NCI-H187 treated with DMSO at 0.1 percent for 48 hours (cell line): ENCODE results near the gene ZNF800.

Experiments used
- DNase-seq: peaks from one replicate; lab custom pipeline; 2025; lab: John Stamatoyannopoulos, UW

ZNF800 gene

GRCh38 chr7:127390186-127390816, 2.2 kb downstream of the ZNF800 start:
- DNase-seq, result no peak

GRCh38 chr7:127389321-127389720, 3.2 kb downstream of the ZNF800 start:
- DNase-seq, result no peak

GRCh38 chr7:127387974-127388373, 4.5 kb downstream of the ZNF800 start:
- no peak for DNase-seq

GRCh38 chr7:127383123-127383835, 9.2 kb downstream of the ZNF800 start:
- DNase-seq, result no peak

- no peak for DNase-seq
Measured at GRCh38 chr7:127382301-127383085, 10.0 kb downstream of the ZNF800 start.

GRCh38 chr7:127380479-127380878, 12.0 kb downstream of the ZNF800 start:
- no peak for DNase-seq

- no peak for DNase-seq
Measured at GRCh38 chr7:127379642-127380041, 12.9 kb downstream of the ZNF800 start.

- no peak for DNase-seq
Measured at GRCh38 chr7:127378537-127378936, 14.0 kb downstream of the ZNF800 start.

GRCh38 chr7:127377425-127377824, 15.1 kb downstream of the ZNF800 start:
- no peak for DNase-seq

- no peak for DNase-seq
Measured at GRCh38 chr7:127375631-127376030, 16.9 kb downstream of the ZNF800 start.

GRCh38 chr7:127367679-127368078, 24.8 kb downstream of the ZNF800 start:
- DNase-seq, result no peak

GRCh38 chr7:127366680-127367079, 25.8 kb downstream of the ZNF800 start:
- no peak for DNase-seq

GRCh38 chr7:127365957-127366315, 26.6 kb downstream of the ZNF800 start:
- DNase-seq, result no peak

- DNase-seq, result no peak
Measured at GRCh38 chr7:127365164-127365956, 27.1 kb downstream of the ZNF800 start.

GRCh38 chr7:127362364-127363027, 30.0 kb downstream of the ZNF800 start:
- DNase-seq, result no peak

GRCh38 chr7:127361736-127362135, 30.8 kb downstream of the ZNF800 start:
- DNase-seq, result no peak

GRCh38 chr7:127359011-127359410, 33.5 kb downstream of the ZNF800 start:
- DNase-seq, result no peak

- no peak for DNase-seq
Measured at GRCh38 chr7:127353897-127354296, 38.6 kb downstream of the ZNF800 start.

GRCh38 chr7:127350586-127350985, 41.9 kb downstream of the ZNF800 start:
- no peak for DNase-seq

GRCh38 chr7:127349881-127350280, 42.6 kb downstream of the ZNF800 start:
- no peak for DNase-seq

- no peak for DNase-seq
Measured at GRCh38 chr7:127348247-127348631, 44.3 kb downstream of the ZNF800 start.
